OCI-M1 (cell line): ENCODE results near the gene EPB41L5.
"Not testable (repeated sequence)": the region's sequence is repeated elsewhere in the genome, so short reads cannot be mapped to it uniquely, and the experiment has no call there.

Experiments used
- DNase-seq: peaks from one replicate; lab custom pipeline; 2025; lab: John Stamatoyannopoulos, UW

Gene EPB41L5

GRCh38 chr2:120029672-120030640, 17.1 kb downstream of the EPB41L5 start:
- DNase-seq, result no peak

GRCh38 chr2:120032297-120032696, 19.4 kb downstream of the EPB41L5 start:
- no peak for DNase-seq

- no peak for DNase-seq
Measured at GRCh38 chr2:120034027-120034426, 21.1 kb downstream of the EPB41L5 start.

GRCh38 chr2:120034621-120035020, 21.7 kb downstream of the EPB41L5 start:
- DNase-seq, result no peak

- DNase-seq, result no peak
Measured at GRCh38 chr2:120036145-120036544, 23.3 kb downstream of the EPB41L5 start.

GRCh38 chr2:120037995-120038541, 25.2 kb downstream of the EPB41L5 start:
- no peak for DNase-seq

- no peak for DNase-seq
Measured at GRCh38 chr2:120042359-120042758, 29.5 kb downstream of the EPB41L5 start.

GRCh38 chr2:120044336-120044735, 31.5 kb downstream of the EPB41L5 start:
- peak; percentile 11 for DNase-seq

- DNase-seq, result not testable (repeated sequence)
Measured at GRCh38 chr2:120045775-120046174, 32.9 kb downstream of the EPB41L5 start.

- not testable (repeated sequence) for DNase-seq
Measured at GRCh38 chr2:120046252-120046651, 33.4 kb downstream of the EPB41L5 start.

- DNase-seq, result no peak
Measured at GRCh38 chr2:120052597-120052996, 39.7 kb downstream of the EPB41L5 start.

GRCh38 chr2:120053891-120054290, 41.0 kb downstream of the EPB41L5 start:
- DNase-seq, result no peak

- no peak for DNase-seq
Measured at GRCh38 chr2:120059483-120059882, 46.6 kb downstream of the EPB41L5 start.

GRCh38 chr2:120060088-120060623, 47.3 kb downstream of the EPB41L5 start:
- DNase-seq, result no peak

GRCh38 chr2:120064664-120065063, 51.8 kb downstream of the EPB41L5 start:
- no peak for DNase-seq

GRCh38 chr2:120066800-120067547, 54.1 kb downstream of the EPB41L5 start:
- DNase-seq, result no peak

GRCh38 chr2:120068040-120068658, 55.3 kb downstream of the EPB41L5 start:
- not testable (repeated sequence) for DNase-seq

- no peak for DNase-seq
Measured at GRCh38 chr2:120075545-120075944, 62.7 kb downstream of the EPB41L5 start.

GRCh38 chr2:120077896-120078295, 65.0 kb downstream of the EPB41L5 start:
- DNase-seq, result peak; percentile 8

GRCh38 chr2:120079647-120080046, 66.8 kb downstream of the EPB41L5 start:
- DNase-seq, result no peak

- DNase-seq, result no peak
Measured at GRCh38 chr2:120091436-120091835, 78.6 kb downstream of the EPB41L5 start.

GRCh38 chr2:120094795-120095194, 81.9 kb downstream of the EPB41L5 start:
- DNase-seq, result no peak
